Lung microvascular endothelial cell (primary cell): ENCODE measurements around the gene SPON2. TPM values are rescaled to one million over a fixed set of nuclear protein-coding genes. Genes with fewer than 3 reads are reported as not detected.

Experiments used
- DNase-seq, 2 donors: peaks; one replicate each; pipeline versions ENCODE4 v3.0.0 to v3.0.0-alpha.2; 2010; ENCODE audit warnings: low read depth in 2 of 2
- total RNA-seq: library from RNA; depleted of rRNA; stranded (reverse); fragments of >200 nt; gene quantifications from 2 replicates; pipeline ENCODE4 v1.2.1, GENCODE V29; 2014

SPON2 gene
- total RNA-seq, 1 donor from 2014 or later, result 0.40 TPM

DNA sequence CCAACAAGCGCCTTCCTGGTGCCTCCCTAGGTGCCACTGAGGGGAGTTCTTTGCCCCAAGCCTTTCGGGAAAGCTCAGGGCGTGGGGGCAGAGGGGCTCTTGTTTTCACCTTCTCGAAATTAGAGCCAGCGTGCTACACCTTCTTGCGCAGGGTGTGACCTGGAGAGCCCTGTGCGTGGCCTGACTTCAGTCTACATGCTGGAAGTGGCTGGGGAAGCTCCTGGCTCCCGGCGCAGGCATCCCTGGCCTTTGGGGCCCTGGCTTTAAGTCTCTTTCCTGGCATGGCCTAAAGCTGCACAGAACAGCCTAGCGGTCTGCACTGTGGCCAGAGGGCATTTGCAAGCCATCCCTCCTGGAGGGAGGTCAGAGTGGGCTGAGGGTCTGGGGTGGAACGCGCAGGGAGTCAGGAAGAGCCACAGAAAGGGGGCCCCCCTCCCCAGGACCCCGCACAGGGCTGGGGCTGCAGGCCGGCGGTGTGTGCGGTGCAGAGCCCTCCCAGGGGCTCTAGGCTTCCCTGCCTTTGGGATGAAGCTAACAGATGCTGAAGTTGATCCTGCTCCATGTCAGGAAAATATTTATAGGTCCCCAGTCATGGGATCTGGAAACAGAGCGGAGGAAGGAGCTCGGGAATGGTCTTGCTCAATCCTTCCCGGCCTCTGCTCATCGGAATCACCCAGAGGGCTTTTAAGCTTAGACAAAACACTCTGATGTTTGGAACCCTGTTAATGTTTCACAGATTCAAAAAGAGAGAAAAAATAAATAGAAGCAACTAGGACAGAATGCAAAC, 781 bp upstream of the SPON2 start:
- DNase-seq, result no peak

DNA sequence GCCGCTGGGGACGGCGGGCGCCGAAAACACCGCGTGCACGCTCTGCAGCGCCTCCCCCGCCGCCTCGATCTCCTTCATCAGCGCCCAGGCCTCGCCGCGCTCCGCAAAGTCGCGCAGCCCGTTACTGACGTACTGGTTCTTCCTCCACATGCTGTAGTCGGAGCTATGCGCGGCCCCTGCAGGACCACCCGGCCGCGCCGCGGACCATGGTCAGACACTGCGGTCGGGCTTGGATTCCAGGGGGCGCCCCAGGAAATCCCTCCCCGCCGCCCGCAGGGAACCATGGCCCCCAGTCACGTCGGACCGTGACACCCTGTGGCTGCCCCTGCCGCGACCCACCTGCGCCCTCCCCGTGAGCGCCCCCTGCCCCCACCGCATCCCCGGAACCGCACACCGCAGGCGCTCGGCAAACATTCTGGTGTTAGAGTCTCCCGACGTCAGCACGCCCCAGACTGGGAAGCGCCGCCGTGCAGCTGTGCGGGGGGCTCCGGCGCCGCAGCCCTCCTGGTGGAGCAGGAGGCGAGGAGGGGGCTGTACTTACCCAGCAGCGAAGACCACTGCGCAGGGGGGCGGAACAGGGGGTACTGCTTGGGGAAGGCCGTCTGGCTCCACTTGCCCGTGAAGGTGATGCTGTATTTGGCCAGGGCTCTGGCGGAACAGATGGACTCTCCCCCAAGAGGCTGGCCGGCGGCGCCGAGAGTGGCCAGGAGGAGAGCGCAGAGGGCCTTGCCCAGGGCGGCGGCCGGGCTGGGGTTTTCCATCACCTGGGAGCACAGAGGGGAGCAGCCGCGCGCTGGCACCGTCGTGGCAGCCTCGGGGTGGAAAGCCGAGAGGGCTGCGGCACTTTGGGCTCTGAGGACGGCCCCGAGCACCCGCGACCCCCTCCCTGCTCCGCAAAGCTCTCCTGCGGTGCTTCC, 814 bp downstream of the SPON2 start:
- DNase-seq, result no peak

DNA sequence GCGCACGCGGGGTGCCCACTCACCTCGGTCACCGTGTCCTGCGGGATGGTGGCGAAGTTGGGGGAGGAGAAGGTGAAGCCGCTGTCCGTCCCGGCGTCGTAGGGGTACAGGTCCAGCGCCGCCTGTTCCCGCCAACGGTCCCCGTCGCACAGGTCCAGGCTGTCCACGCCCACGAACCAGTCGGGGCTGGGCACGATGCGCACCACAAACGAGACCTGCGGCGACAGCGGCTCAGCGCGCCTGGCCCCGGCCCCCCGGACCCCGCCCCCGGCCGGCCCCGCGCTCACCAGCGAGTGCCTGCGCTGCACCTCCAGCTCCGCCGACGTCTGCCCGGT, 1.4 kb downstream of the SPON2 start:
- no peak for DNase-seq

DNA sequence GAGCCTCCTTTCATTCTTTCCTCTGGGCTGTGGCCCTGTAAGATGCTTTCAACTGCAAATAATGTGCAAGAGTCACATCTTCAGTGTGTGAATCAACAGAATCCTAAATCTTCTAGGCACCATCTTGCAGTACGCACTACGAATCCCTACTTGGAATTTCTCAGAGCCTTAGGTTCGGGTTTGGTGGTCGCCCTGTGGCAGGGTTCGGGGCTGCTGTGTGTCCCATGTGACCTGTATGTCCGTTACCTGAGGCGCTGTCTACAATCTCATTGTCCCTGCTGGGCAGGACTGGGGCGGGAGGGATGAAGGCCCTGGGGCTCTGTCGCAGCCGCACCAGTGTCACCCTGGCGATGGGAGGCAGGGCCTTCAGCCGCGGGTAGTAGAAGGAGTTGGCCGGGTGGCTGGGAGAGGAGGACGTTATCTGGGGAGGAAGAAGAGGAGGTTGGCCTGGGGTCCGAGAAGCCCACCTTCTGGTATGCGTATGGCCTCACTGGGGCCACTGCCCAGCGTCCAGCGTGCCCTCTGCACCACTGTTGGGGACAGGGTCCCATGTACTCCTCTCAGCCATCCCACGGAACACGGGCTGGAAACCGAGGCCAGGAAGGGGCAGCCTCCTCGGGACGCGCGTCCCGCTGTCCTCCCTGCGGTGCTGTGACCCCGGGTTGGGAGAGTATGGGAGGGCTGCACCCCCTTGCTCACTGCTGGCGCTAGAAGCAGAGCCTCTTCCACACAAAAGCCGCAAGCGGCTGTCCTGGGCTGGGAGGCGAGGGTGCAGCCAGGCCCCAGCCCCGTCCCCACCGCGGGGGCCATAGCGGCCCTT, 2.0 kb downstream of the SPON2 start:
- no peak for DNase-seq

DNA sequence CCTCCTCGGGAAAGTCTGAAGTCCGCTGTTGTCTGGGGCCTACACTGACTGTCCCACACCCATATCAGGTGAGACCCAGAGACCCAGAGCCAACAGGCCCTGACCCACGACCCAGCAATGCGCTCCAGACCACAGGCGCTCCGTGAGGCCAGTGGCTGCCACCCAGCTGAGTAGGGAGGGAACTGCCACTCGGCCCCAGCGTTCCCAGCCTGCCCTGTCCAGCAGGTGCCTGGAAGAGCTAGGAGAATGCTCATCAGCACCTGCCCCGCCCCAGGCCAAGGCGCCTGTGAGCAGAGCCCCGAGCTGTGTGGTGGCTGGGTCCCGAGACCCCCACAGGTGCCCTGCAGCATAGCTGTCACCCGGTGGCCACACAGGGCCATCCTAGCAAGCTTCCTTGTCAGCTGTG, 2.7 kb downstream of the SPON2 start:
- DNase-seq, result no peak

DNA sequence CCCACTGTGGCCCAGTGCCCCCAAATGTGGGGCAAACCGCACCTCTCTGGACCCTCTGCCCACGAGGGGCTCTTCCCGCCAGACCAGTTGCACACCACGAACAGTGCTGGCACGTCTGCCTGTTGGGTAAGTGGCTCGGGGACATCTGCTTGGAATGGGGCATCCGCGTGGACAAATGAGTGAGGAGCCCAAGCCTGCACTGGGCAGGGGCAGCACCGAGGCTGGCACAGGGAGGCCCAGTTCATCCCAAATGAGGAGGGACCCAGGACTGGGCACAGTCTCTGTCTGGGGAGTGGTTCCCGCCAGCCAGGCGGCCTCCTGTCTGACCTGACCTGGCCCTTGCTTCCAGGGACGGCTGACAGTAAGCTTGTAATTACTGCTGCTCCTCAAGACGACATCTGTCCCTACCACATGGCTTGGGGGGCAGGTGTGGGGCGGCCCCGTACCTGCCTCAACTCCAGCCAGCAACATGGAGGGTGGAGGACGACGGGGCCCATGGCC, 3.2 kb downstream of the SPON2 start:
- DNase-seq, result no peak

DNA sequence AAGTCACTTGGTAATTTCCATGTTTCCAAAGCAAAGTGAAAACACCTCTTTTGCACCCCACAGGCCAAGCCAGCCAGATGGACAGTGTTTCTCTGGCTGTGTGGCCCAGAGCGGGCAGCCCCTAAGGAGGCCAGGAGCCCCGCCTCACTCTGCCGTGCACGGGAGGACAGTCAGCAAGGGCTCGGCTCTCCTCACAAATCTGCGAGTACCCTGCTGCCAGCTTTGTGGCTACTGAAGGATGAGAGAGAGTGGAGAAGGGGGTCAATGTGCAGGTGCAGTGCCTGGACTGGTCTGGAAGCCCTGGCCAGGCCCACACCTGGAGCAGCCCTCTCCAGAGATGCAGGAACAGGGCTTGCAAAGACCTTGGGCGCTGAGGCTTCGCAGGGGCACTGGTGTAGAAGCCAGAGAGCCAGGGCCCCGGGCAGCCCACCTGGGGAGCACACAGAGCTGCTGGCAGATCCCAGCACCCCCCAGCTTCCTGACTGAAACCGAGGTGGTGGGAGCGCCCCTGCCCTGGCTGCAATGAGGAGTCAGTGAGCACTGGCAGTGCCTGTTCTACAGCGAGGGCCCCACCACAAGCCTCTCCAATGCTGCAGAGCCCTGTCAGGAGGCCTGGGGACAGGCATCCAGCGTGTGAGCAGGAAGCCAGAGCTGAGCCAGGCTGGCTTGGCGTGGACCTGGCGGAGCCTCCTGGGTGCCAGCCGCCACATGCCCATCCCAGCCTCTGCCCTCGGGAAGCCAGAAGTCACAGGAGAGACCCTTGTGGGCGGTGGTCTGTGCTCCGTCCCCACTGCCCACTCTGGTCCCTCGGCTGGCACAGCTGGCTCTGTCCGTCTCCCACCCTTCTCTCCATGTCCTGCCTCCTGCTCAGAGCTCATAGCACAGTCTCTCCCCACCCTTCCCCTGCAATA, 3.9 kb downstream of the SPON2 start:
- DNase-seq, result no peak

DNA sequence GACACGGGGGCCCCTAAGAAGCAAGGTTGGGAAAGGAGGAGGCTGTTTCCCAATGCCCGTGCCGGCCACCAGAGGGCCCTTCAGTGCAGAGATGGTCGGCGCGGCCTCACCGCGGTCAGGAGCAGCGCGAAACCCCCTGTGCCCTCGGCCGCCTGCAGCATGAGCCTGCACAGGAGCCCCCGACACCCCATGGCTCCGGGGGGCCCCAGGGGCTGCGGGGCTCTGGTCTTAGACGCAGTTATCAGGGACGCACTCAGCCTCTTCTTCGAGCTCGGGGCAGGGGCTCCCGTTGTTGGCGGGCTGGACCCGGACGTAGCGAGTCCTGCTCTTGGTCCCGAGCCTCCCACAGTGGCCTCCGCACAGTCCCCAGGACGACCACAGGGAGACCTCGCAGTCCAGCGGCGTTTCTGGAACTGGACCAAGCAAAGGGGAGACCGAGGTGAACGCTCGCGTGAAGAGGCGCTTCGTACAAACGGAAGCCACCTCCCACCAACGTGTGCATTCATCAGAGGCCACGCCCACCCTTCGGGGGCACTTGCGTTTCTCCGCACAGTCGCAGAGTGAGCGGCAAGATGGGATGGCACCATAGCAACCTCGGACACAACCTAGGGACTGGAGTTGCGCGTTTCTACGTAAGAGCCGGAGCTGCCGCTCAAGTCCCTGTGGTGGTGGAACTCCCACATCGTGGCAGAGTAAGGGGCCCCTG, 5.0 kb downstream of the SPON2 start:
- DNase-seq, result peak; percentile 76 to 79

DNA sequence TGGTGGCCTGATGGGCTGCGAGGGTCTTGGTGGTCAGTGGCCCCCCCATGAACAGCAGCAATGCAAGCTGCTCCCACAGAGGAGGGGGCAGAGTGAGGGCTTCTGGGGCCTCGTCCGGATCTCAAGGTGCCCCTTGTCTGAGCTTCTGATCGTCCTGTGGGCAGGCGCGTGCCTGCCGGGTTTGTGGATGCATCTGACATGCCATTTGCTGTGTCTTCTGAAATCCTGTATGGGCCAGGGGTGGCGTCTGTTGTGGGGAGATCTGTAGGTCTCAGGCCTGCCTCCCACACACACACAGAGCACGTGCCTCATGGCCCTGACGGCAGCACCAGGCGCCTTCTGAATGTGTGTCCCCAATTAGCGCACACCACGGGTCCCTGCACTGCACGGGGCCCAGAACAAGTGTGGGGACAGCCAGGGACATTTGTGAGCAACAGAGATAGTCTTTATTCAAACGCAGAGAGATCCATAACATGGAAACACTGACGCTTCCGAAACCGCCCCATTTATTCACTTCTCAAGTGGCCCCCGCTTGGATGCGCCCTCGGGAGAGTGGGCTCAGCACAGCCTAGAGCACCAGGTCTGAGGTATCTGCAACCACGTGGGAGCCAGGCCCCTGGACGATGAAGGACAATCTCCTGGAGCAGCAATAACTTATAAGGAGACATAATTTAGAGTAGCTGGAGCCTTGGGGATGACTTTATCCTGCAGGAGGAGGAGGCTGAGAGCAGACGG, 5.7 kb downstream of the SPON2 start:
- DNase-seq, result no peak

DNA sequence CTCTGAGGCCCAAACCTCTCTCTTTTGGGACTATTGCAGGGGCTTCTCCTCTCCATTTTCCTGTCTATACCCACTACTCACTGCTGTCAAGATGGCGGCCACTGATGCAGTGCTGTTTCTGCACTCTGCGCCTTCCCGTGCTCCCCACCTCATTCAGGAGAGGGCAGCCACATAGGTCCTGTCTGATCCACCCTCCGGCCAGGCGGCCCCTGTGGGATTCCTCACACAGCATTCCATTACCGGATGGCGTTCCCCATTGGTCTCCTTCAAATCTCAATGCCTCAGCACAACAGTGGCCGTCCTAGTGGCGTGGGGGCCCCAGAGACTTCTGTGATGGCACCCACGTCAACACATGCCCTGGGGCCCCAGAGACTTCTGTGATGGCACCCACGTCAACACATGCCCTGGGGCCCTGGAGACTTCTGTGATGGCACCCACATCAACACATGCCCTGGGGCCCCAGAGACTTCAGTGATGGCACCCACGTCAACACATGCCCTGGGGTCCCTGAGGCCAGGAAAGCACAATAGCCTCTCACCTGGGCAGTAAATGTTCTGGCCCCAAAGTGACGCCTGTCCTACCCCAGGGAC, 7.3 kb downstream of the SPON2 start:
- DNase-seq, result no peak

DNA sequence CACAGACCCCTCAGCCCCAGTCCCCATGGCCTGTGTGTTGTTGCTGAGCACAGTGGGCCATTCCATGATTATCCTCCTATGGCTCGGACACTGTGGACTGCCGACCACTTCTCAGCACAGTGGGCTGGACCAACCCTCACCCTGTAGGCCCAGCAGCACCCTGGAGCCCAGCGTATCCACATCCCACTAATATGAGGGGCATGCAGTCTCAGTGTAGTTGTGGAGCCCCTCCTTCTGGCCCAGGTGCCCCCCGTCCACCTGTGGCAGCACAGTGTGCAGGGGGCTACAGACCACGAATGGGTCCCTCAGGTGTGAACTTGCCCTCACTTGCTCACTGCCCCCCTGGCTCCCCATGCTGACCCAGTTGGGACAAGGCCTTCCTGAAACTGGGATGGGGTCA, 7.9 kb downstream of the SPON2 start:
- DNase-seq, result no peak

DNA sequence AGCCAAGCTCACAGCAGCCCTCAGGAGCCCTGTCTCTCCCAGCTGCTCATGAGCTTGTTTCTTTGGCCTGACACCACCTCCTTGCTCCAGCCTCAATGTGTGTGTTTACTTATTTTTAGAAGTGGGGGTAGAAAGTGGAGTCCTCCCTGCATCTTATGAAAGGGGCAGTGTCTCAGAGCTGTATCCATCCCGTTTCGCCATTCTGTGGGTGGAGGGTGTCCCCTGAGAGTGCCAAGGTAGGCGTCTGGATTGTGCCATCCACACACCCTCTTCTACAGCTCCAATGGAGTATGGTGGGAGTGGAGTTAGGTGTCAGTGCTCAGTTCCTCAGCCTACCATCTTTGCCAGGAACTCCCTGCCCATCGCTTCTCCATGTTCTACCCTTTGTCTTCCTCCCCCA, 8.3 kb downstream of the SPON2 start:
- DNase-seq, result no peak

DNA sequence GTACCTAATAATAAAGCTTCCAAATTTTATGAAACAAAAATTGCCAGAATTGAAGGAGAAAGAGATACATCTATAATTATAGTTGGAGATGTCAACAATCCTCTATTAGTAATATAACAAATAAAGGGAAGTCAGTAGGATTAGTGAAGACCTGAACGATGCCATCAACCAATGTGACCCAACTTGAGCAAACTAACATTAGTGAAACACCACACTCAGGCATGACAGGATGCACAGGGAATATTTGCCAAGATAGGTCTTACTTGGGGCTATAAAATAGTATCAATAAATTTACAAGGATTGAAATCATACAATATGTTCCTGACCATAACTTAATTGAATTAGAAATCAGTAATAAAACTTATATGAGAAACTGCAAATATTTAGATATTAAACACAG, 12.0 kb downstream of the SPON2 start:
- DNase-seq, result no peak

DNA sequence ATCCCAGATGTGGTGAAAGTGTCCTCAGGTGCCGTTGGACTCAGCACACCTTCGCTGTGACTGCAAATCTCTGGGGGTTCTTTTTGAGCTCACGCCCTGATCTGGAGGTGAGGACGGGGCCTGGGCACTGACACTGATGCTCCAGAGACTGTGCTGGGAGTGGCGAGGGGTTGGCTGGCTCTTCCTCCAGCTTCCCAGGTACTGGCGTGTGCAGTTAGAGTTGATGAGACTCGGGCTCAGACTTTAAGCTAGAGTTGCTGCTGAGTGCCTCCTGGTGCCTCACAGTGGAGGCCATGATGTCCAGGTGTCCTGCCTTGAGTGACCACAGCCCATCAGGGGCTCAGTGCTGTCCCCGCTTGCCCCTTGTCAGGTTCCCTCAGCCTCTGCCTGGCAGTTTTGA, 16.3 kb downstream of the SPON2 start:
- DNase-seq, result no peak

DNA sequence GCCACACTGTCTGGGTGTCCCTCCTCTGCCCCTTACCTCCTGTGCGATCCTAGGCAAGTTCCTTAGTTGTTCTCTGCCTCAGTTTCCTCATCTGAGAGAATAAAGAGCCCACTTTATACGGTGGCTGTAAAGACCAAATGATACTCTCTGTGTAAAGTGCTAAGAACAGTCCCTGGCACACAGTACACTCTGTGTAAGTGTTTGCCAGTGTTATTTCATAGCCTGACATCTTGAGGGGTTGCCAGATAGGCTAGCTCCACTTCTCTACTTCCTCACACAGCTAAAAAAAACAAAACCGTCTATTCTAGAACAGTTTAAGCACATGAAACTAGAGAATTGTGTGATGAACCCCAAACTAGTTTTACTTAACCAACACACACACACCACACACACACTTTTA, 17.1 kb downstream of the SPON2 start:
- DNase-seq, result no peak

DNA sequence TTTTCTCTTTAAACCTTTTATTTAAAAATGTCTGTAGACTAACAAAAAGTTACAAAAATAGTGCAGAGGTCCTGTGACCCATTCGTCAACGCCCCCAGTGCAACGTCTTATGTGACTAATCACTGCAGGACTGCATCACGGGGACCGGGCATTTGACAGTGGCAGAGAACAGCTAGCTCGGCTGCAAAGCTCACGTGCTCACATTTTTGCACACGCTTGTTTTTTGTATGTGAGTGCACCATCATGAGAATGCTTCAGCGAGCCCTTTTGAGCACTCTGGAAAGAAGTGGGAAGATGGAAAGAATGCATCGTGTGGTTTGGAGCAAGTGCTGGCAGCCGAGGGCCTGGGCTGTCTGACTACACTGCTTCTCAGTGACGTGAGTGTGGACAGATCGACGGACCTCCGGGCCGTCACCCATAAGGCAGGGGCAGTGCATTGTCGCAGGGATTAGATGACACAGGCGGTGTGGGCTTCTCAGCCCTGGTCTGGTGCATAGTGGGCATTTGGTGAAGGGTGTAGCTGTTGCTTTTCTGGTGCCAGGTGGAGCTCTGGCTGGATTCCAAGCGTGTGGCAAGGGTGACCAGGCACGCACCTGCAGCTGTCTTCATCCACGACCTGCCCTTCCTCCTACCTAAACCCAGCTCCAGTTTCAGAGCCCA, 17.7 kb downstream of the SPON2 start:
- DNase-seq, result no peak

DNA sequence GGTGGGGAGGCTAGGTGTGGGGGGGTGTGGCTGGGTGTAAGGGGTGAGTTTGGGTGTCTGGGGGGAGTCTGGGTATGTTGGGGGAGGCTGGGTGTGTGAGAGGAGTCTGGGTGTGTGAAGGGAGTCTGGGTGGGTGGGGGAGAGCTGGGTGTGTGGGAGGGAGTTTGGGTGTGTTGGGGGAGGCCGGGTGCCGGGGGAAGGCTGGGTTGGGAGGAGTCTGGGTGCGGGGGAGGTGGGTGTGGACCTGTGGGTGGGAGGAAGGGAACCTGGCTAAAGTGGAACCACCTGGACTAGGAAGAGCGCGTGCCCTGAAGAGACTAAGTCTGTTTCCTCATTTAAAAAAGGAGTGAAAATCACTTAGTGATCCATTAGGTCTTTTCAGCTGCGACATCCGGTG, 18.3 kb downstream of the SPON2 start:
- DNase-seq, result no peak

DNA sequence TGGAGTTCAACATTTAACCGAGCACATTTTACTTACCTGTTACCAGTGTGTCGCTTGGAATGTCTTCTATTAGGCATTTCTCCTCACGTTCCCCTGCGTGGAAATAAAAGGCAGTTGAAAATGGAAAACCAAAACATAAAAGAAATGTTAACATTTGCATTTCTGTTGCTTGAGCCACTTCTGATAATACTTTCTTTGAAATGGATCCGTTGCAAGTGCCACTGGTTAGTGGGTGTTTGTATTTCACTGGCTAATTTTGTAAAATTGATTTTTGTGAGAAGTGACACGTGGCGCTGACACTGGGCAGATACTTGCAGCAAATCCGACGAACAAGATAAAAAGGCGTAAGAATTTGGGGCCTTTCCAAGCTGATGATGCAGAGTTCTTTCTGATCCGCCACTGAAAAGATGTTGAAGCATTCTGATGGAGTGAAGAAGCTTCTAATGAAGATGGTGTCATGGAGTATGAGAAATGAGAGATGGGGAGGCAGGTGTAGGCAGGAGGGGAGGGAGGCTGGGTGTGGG, 18.8 kb downstream of the SPON2 start:
- no peak for DNase-seq
